Prostate gland (tissue), 2 donors: Measurements from ENCODE around the gene HLA-DQA1. TPM values are rescaled to one million over a fixed set of nuclear protein-coding genes. Genes with fewer than 3 reads are reported as not detected.

Source experiments
- DNase-seq: peaks from one replicate; pipeline ENCODE4 v3.0.0-alpha.2; 2019; ENCODE audit warnings: low spot score
- H3K27ac ChIP-seq, 2 donors: fragments of 200-600 bp; sonication (generic); 2 replicates each; pipeline ENCODE4 v1.5.1; 2017 to 2019
- H3K27me3 ChIP-seq: fragments of 200-600 bp; sonication (generic); replicated peaks from 2 replicates; pipeline ENCODE4 v1.5.1; 2019; ENCODE audit not compliant: insufficient read depth
- H3K36me3 ChIP-seq, 2 donors: fragments of 200-600 bp; sonication (generic); 1 replicate in 1 of 2; 2 replicates in 1 of 2; pipeline versions ENCODE4 v1.5.1 to v1.8.1; 2017 to 2019
- H3K4me1 ChIP-seq: fragments of 200-600 bp; sonication (generic); replicated peaks from 2 replicates; pipeline ENCODE4 v1.5.1; 2019
- H3K4me3 ChIP-seq, 2 donors: fragments of 200-600 bp; sonication (generic); 2 replicates each; pipeline ENCODE4 v1.5.1; 2017 to 2019
- H3K9me3 ChIP-seq: fragments of 200-600 bp; sonication (generic); 2 replicates; pipeline ENCODE4 v1.5.1; 2017
- CTCF ChIP-seq, 4 experiments: fragments of 200-600 bp in 2 of 4; fragments of 450-650 bp in 2 of 4; sonication (generic) in 2 of 4; IDR thresholded peaks; 1 replicate in 3 of 4; 2 replicates in 1 of 4; pipeline ENCODE4 v1.5.1; 2016 to 2019; ENCODE audit warnings: antibody characterized with exemption in 4 of 4, mild to moderate bottlenecking in 2 of 4, moderate library complexity in 2 of 4
- POLR2A ChIP-seq: fragments of 450-650 bp; IDR thresholded peaks from one replicate; pipeline ENCODE4 v1.6.1; 2016; ENCODE audit warnings: antibody characterized with exemption, mild to moderate bottlenecking
- POLR2AphosphoS5 ChIP-seq: sonication (generic); formaldehyde crosslinking; IDR thresholded peaks from one replicate; pipeline ENCODE4 v1.6.1; 2017; ENCODE audit warnings: antibody characterized with exemption
- WGBS: methylation state at CpG from one replicate; pipeline ENCODE4 v1.1.5; 2018; 5-methylcytosine and 5-hydroxymethylcytosine counted together
- intact Hi-C: fragments of 100-400 bp; cut with DNase I; formaldehyde crosslinking; loops from one replicate; pipeline ENCODE4 v1.14.2; 2022
- total RNA-seq, 2 donors: library from RNA; depleted of rRNA; stranded (reverse); fragments of >200 nt; gene quantifications; one replicate each; pipeline ENCODE4 v1.1.0, GENCODE V29; 2016

The HLA-DQA1 gene
- total RNA-seq, 2 donors from 2014 or later, result 2.4 to 3.7 TPM

- Histone ChIP-seq H3K4me1 (no peaks in the 10 kb centered on the region), H3K9me3 (no peaks in the 10 kb centered on the region), H3K27me3 (no peaks in the 10 kb centered on the region), H3K27ac (no peak overlapping the region), H3K4me3 (no peak overlapping the region), H3K36me3 (no peaks in the 10 kb centered on the region)
- intact Hi-C loops, result no loop called here
- no peak for DNase-seq
- TF ChIP-seq CTCF (IDR thresholded peaks at IDR 0.05) (no peak), POLR2AphosphoS5 (no peak), POLR2A (no peak)
- 27% methylated on average over 3 of the region's 3 CpGs for WGBS
Measured at GRCh38 chr6:32610682-32611296, 26.4 kb upstream of the HLA-DQA1 start.

- TF ChIP-seq POLR2A (no peak), POLR2AphosphoS5 (no peak), CTCF (IDR thresholded peaks at IDR 0.05) (no peak)
- 8% methylated on average over 6 of the region's 6 CpGs for WGBS
- DNase-seq, result no peak
- Histone ChIP-seq H3K4me1 (no peaks in the 10 kb centered on the region), H3K9me3 (no peaks in the 10 kb centered on the region), H3K27me3 (no peaks in the 10 kb centered on the region), H3K36me3 (no peaks in the 10 kb centered on the region), H3K4me3 (no peak overlapping the region), H3K27ac (no peak overlapping the region)
- intact Hi-C loops, result no loop called here
Measured at GRCh38 chr6:32613475-32613874, 23.7 kb upstream of the HLA-DQA1 start.

GRCh38 chr6:32614366-32615081 lies 22.7 kb upstream of the HLA-DQA1 start:
- no peaks in the 10 kb centered on the region for H3K4me1 ChIP-seq
- DNase-seq, result no peak
- TF ChIP-seq POLR2A (no peak), POLR2AphosphoS5 (no peak), CTCF (IDR thresholded peaks at IDR 0.05) (no peak)
- H3K36me3 ChIP-seq, result no peaks in the 10 kb centered on the region
- 0% methylated on average over 1 of the region's 1 CpG for WGBS
- intact Hi-C loops, result no loop called here
- H3K27ac ChIP-seq, result no peak overlapping the region
- H3K9me3 ChIP-seq, result no peaks in the 10 kb centered on the region
- H3K4me3 ChIP-seq, result no peak overlapping the region
- H3K27me3 ChIP-seq, result no peaks in the 10 kb centered on the region

- Histone ChIP-seq H3K4me1 (no peaks in the 10 kb centered on the region), H3K27me3 (no peaks in the 10 kb centered on the region), H3K36me3 (no peaks in the 10 kb centered on the region), H3K4me3 (no peak overlapping the region), H3K27ac (peak overlapping the region in 1 of 2 donors; percentile 36), H3K9me3 (no peaks in the 10 kb centered on the region)
- WGBS, result 52% methylated on average over 3 of the region's 3 CpGs
- TF ChIP-seq POLR2AphosphoS5 (no peak), CTCF (IDR thresholded peaks at IDR 0.05) (no peak), POLR2A (no peak)
- DNase-seq, result no peak
- intact Hi-C loops, result no loop called here
Measured at GRCh38 chr6:32615885-32616532, 21.2 kb upstream of the HLA-DQA1 start.
